ENCODE data around the gene LIMS2.

The LIMS2 gene, protein sequence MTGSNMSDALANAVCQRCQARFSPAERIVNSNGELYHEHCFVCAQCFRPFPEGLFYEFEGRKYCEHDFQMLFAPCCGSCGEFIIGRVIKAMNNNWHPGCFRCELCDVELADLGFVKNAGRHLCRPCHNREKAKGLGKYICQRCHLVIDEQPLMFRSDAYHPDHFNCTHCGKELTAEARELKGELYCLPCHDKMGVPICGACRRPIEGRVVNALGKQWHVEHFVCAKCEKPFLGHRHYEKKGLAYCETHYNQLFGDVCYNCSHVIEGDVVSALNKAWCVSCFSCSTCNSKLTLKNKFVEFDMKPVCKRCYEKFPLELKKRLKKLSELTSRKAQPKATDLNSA

GRCh38 chr2:127675331-127676261 lies at the start of gene LIMS2:
Gene LIMS2 (minus strand): TSS chr2:127675530. CDS start chr2:127675024, 506 bp downstream.
- no peak for DNase-seq (ENCODE audit: low read depth)
- TF ChIP-seq, protein P1, sequence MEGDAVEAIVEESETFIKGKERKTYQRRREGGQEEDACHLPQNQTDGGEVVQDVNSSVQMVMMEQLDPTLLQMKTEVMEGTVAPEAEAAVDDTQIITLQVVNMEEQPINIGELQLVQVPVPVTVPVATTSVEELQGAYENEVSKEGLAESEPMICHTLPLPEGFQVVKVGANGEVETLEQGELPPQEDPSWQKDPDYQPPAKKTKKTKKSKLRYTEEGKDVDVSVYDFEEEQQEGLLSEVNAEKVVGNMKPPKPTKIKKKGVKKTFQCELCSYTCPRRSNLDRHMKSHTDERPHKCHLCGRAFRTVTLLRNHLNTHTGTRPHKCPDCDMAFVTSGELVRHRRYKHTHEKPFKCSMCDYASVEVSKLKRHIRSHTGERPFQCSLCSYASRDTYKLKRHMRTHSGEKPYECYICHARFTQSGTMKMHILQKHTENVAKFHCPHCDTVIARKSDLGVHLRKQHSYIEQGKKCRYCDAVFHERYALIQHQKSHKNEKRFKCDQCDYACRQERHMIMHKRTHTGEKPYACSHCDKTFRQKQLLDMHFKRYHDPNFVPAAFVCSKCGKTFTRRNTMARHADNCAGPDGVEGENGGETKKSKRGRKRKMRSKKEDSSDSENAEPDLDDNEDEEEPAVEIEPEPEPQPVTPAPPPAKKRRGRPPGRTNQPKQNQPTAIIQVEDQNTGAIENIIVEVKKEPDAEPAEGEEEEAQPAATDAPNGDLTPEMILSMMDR (IDR thresholded peaks at IDR 0.05; ENCODE audit: insufficient read depth, low read depth, low read length, missing control alignments): no peak
- no peak within 1 kb of the TSS for H3K4me3 ChIP-seq (ENCODE audit: low read depth, low read length)

DNA sequence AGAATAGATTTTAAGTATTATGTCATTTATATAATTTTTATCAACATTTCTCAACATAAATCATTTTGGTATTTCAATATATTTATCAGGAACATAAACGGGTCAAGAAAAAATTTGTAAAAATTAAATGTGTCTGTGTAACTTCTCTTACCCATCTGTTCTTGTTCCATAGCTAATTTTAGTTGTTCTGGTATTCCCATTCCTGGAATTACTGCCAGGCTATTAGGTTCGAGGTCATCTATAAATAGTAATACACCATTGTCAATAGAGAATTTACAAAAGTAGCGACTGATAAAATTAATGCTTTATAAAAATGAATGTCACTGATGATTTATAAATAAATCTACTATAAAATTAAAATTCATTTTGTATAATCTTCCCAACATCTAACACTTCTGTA lies 47.5 kb upstream of the LIMS2 start:
- DNase-seq (ENCODE audit: low read depth): no peak
- TF ChIP-seq, protein P1 (IDR thresholded peaks at IDR 0.05; ENCODE audit: insufficient read depth, low read depth, low read length, missing control alignments): no peak

GRCh38 chr2:127721978-127722355 lies 46.6 kb upstream of the LIMS2 start:
- no peak for DNase-seq (ENCODE audit: low read depth)
- TF ChIP-seq, protein P1 (IDR thresholded peaks at IDR 0.05; ENCODE audit: insufficient read depth, low read depth, low read length, missing control alignments): no peak
- no peak overlapping the region for H3K4me3 ChIP-seq (ENCODE audit: low read depth, low read length)

More for the DNA sequence above, 47.5 kb upstream of the LIMS2 start:
- H3K4me3 ChIP-seq (ENCODE audit: low read depth, low read length): no peak overlapping the region

DNA sequence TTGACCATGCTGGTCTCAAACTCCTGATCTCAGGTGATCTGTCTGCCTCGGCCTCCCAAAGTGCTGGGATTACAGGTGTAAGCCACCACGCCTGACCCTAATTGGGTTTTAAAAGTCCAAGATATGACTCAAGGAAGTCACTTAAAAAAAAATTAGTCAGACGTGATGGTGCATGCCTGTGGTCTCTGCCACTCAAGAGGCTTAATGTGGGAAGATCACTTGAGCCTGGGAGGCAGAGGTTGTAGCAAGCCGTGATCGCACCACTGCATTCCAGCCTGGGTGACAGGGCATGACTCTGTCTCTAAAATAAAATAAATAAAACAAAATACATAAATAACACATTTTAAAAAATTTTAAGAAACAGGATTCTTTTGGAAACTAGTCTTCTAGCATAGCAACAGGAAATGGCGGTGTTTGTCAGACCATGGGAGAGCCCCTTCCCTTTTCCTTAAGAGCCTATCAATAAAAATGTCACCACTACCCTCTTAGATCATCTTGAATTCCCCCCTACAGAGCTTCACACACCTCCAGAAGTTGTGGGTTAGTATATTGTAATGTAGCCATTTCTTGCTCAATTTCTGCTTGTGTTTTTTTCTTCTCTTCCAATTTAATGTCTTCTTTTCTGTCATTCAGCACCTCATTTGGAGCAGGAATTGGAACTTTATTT lies 46.1 kb upstream of the LIMS2 start:
- TF ChIP-seq, protein P1 (IDR thresholded peaks at IDR 0.05; ENCODE audit: insufficient read depth, low read depth, low read length, missing control alignments): no peak
- H3K4me3 ChIP-seq (ENCODE audit: low read depth, low read length): no peak overlapping the region
- DNase-seq (ENCODE audit: low read depth): no peak

GRCh38 chr2:127719301-127720218 lies 44.2 kb upstream of the LIMS2 start:
- no peak for DNase-seq (ENCODE audit: low read depth)
- TF ChIP-seq, protein P1 (IDR thresholded peaks at IDR 0.05; ENCODE audit: insufficient read depth, low read depth, low read length, missing control alignments): no peak
- H3K4me3 ChIP-seq (ENCODE audit: low read depth, low read length): no peak overlapping the region

DNA sequence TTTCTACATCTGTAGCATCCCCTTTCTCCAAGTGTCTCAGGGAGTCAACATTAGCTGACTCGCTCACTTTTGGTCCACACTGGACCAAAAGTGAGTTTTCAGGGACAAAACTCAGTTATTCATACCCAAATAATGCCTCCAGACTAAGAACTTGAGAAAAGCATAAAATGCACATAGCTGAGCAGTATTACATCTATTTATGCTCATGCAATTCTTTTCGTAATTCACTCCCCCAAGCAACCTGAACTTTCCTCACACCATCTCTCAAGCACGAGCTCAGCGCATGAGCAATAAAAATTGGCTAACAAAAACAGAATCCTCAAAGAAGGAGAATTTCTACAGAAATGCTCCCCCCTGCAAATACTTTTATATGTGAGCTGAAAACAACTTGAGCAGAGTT lies 42.9 kb upstream of the LIMS2 start:
- TF ChIP-seq, protein P1 (IDR thresholded peaks at IDR 0.05; ENCODE audit: insufficient read depth, low read depth, low read length, missing control alignments): no peak
- H3K4me3 ChIP-seq (ENCODE audit: low read depth, low read length): no peak overlapping the region
- no peak for DNase-seq (ENCODE audit: low read depth)
